Measurements from ENCODE around the gene ANK3. TPM values are rescaled to one million over a fixed set of nuclear protein-coding genes. Genes with fewer than 3 reads are reported as not detected.
A peak's percentile ranks its signal among the peaks of the same experiment; 100 is the strongest.

Gene ANK3
- total RNA-seq, 2 donors from 2014 or later: 58.5 to 71.2 TPM

DNA sequence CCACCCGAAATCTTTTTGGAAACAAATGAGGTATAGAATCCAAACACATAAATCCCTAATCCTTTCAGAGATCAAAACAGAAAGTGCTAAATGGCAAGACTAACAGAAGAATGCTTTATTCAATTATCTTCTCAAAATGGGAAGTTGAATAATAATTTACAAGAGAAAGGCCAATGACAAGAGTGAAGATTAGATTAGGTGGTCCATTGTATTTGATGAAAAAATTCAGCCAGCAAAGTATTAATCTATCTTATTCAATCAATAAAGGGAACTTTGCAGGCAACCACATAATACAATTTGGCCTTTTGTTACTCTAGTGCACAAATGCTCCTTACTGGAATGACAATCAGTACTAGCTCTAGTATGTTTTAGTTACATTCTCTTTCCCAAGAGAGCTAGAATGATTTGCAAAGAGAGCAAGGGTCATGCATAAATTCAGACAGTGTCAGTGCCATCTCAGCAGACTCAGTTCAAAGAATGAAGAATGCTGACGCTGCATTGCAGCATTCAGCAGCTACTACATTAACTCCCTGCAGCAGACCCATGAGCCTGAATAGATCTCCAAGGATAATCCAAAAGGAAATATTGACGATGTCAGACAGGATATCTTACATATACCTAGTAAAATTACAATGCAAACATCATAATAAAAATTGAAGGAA lies 131.8 kb downstream of the ANK3 start:
- Mint-ChIP-seq H3K36me3 (ENCODE audit: low read depth) (peaks cover 8% of the 10 kb centered on the region), H3K27me3 (no peaks in the 10 kb centered on the region), H3K27ac (no peak overlapping the region), H3K4me1 (peaks cover 18% of the 10 kb centered on the region), H3K4me3 (no peak overlapping the region)
- no peaks in the 10 kb centered on the region for H3K9me3 ChIP-seq (ENCODE audit: control insufficient read depth, low read length, poor library complexity, severe bottlenecking)
- no peak for DNase-seq
- ATAC-seq: no peak

- Mint-ChIP-seq H3K4me3 (no peak overlapping the region), H3K4me1 (peaks cover 7% of the 10 kb centered on the region), H3K27me3 (no peaks in the 10 kb centered on the region), H3K27ac (no peak overlapping the region), H3K36me3 (ENCODE audit: low read depth) (peaks cover 4% of the 10 kb centered on the region)
- no peaks in the 10 kb centered on the region for H3K9me3 ChIP-seq (ENCODE audit: control insufficient read depth, low read length, poor library complexity, severe bottlenecking)
- no peak for DNase-seq
- ATAC-seq: no peak
These were observed 134.9 kb downstream of the ANK3 start for GRCh38 chr10:60254776-60255175.

DNA sequence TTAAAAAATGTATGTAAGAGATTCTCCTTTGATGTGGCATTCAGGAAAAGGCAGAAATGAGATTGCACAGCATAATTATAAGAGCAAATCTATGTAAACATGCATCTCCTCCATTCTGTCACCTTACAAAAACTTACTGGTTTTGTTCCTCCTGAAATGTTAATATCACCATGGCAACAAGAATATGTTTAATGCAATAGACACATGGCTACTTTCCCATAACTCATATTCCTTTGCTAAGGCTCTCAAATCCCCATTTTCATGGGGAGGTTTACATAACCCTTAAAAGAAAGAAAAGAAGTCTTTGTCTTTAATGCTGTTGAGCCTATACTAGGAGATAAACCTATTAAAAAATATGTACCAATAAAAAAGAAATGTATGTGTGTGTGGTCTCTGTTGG lies 136.2 kb downstream of the ANK3 start:
- ATAC-seq: no peak
- H3K36me3 Mint-ChIP-seq (ENCODE audit: low read depth): peaks cover 4% of the 10 kb centered on the region
- no peak overlapping the region for H3K27ac Mint-ChIP-seq
- DNase-seq: no peak
- H3K9me3 ChIP-seq (ENCODE audit: control insufficient read depth, low read length, poor library complexity, severe bottlenecking): no peaks in the 10 kb centered on the region
- no peaks in the 10 kb centered on the region for H3K27me3 Mint-ChIP-seq
- peaks cover 4% of the 10 kb centered on the region for H3K4me1 Mint-ChIP-seq
- no peak overlapping the region for H3K4me3 Mint-ChIP-seq

DNA sequence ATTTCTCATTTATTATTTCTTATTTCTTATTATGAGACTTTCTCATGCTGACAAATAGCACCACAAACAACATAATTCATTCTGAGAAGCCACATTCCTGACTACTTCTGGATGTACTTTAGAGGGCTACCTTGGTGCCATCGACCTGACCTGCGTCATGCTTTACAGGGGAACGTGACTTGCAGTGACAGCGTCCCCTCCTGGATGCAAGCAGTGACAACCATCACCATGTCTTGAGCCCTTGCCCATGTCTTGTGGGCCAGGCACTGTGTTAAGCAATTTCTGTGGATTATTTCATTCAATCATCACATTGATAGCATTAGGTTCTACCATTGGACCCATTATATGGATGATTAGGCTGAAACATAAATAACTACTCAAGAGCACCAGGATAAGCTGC lies 137.0 kb downstream of the ANK3 start:
- Mint-ChIP-seq H3K4me3 (no peak overlapping the region), H3K4me1 (peaks cover 3% of the 10 kb centered on the region), H3K27ac (no peak overlapping the region), H3K36me3 (ENCODE audit: low read depth) (peaks cover 4% of the 10 kb centered on the region), H3K27me3 (no peaks in the 10 kb centered on the region)
- H3K9me3 ChIP-seq (ENCODE audit: control insufficient read depth, low read length, poor library complexity, severe bottlenecking): no peaks in the 10 kb centered on the region
- no peak for ATAC-seq
- no peak for DNase-seq

- no peaks in the 10 kb centered on the region for H3K36me3 Mint-ChIP-seq (ENCODE audit: low read depth)
- DNase-seq (no peak), ATAC-seq (no peak)
- no peaks in the 10 kb centered on the region for H3K27me3 Mint-ChIP-seq
- H3K4me3 Mint-ChIP-seq: no peak overlapping the region
- H3K9me3 ChIP-seq (ENCODE audit: control insufficient read depth, low read length, poor library complexity, severe bottlenecking): no peaks in the 10 kb centered on the region
- H3K27ac Mint-ChIP-seq: no peak overlapping the region
- H3K4me1 Mint-ChIP-seq: peaks cover 2% of the 10 kb centered on the region
These were observed 143.3 kb downstream of the ANK3 start for GRCh38 chr10:60246382-60246781.

DNA sequence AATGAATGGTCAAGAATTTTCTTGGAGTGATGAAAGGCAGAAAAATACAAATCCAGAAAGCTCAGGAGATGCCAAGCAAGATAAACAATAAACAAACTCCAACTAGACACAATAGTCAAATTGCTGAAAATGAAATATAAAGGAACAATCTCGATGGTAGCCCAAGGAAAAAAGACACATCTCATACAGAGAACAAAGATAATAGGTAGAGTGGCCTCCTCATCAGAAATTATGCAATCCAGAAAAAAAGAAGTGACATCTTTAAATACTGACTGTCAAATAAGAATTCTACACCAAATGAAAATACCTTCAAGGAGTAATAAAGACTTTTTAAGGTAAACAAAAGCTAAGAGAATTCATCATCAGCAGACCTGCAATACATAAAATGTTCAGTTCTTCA lies 150.4 kb downstream of the ANK3 start:
- DNase-seq (no peak), ATAC-seq (no peak)
- H3K27me3 Mint-ChIP-seq: no peaks in the 10 kb centered on the region
- H3K4me3 Mint-ChIP-seq: no peak overlapping the region
- no peaks in the 10 kb centered on the region for H3K36me3 Mint-ChIP-seq (ENCODE audit: low read depth)
- H3K27ac Mint-ChIP-seq: peak overlapping the region; percentile 84
- no peaks in the 10 kb centered on the region for H3K9me3 ChIP-seq (ENCODE audit: control insufficient read depth, low read length, poor library complexity, severe bottlenecking)
- peaks cover 35% of the 10 kb centered on the region for H3K4me1 Mint-ChIP-seq

GRCh38 chr10:60238759-60239100 lies 150.9 kb downstream of the ANK3 start:
- Mint-ChIP-seq H3K4me3 (peak overlapping the region; percentile 5), H3K27me3 (no peaks in the 10 kb centered on the region), H3K4me1 (peaks cover 37% of the 10 kb centered on the region), H3K36me3 (ENCODE audit: low read depth) (peaks cover 1% of the 10 kb centered on the region), H3K27ac (peak overlapping the region; percentile 84)
- no peak for DNase-seq
- ATAC-seq: no peak
- H3K9me3 ChIP-seq (ENCODE audit: control insufficient read depth, low read length, poor library complexity, severe bottlenecking): no peaks in the 10 kb centered on the region

DNA sequence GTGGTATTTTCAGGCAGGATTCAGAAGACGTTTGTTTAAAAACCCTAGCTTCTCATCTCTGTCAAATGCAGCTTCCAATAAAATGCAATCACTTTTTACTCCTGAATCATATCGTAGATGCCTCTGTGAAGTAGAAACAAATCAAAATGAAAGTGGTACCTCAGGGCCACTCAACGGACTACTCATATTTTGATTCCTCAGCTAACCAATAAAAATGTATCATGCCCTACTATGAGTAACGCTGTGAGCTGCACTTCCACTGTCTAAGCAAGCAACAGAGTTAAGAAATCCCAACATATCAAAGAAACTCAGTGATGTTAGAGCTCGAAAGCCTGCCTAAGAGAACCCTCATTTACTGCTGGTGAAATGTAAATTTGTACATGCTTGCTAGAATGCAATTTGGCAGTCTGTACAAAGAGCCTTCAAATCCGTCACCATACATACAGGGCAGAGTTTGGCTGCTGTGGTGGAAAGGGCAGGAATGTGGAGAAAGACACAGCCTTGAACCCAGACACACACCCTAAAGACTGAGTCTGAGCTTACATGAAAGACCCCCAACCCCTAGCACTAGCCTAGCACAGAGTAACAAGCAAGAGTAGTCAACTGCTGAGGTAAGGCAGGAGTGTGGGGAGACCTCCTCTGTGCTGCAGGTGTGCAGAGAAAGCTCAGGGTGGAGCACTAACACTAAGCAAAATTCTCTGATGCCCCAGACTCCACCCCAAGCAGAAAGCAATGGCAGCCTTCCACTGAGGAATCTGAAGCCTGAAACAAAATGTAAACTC lies 151.5 kb downstream of the ANK3 start:
- DNase-seq (no peak), ATAC-seq (peak; percentile 66)
- Mint-ChIP-seq H3K36me3 (ENCODE audit: low read depth) (peaks cover 3% of the 10 kb centered on the region), H3K27me3 (no peaks in the 10 kb centered on the region), H3K27ac (peak overlapping the region; percentile 84), H3K4me1 (peaks cover 37% of the 10 kb centered on the region), H3K4me3 (peak overlapping the region; percentile 83)
- no peaks in the 10 kb centered on the region for H3K9me3 ChIP-seq (ENCODE audit: control insufficient read depth, low read length, poor library complexity, severe bottlenecking)

- Mint-ChIP-seq H3K27me3 (no peaks in the 10 kb centered on the region), H3K36me3 (ENCODE audit: low read depth) (peaks cover 8% of the 10 kb centered on the region), H3K27ac (peak overlapping the region; percentile 84), H3K4me3 (peak overlapping the region; percentile 90), H3K4me1 (peaks cover 36% of the 10 kb centered on the region)
- ATAC-seq (peak; percentile 69), DNase-seq (peak in 1 of 3 donors; percentile 5)
- H3K9me3 ChIP-seq (ENCODE audit: control insufficient read depth, low read length, poor library complexity, severe bottlenecking): no peaks in the 10 kb centered on the region
These were observed 152.7 kb downstream of the ANK3 start for GRCh38 chr10:60236869-60237524.

DNA sequence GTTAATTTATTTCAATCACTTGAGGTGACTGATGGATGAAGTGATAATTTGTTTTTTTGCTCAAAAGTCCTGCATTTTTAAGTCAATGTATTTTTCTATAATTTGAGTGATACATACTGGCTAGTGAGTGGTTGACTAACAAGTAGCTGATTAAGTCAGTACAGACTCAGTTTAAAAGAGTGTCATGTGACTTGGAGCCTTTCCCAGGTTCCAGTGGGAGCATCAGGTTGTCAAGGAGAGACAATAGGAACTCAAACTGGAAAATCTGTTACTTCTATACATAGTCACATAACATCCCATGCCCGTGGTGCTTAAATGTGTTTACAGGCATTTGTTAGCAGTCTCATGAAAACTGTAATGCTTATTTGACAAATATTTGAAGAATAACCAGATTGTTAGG lies 154.7 kb downstream of the ANK3 start:
- no peak overlapping the region for H3K4me3 Mint-ChIP-seq
- H3K9me3 ChIP-seq (ENCODE audit: control insufficient read depth, low read length, poor library complexity, severe bottlenecking): no peaks in the 10 kb centered on the region
- peaks cover 39% of the 10 kb centered on the region for H3K4me1 Mint-ChIP-seq
- peaks cover 9% of the 10 kb centered on the region for H3K36me3 Mint-ChIP-seq (ENCODE audit: low read depth)
- ATAC-seq (no peak), DNase-seq (no peak)
- no peak overlapping the region for H3K27ac Mint-ChIP-seq
- H3K27me3 Mint-ChIP-seq: no peaks in the 10 kb centered on the region

- H3K27me3 Mint-ChIP-seq: no peaks in the 10 kb centered on the region
- H3K4me1 Mint-ChIP-seq: peaks cover 38% of the 10 kb centered on the region
- no peak overlapping the region for H3K4me3 Mint-ChIP-seq
- H3K9me3 ChIP-seq (ENCODE audit: control insufficient read depth, low read length, poor library complexity, severe bottlenecking): no peaks in the 10 kb centered on the region
- ATAC-seq (no peak), DNase-seq (no peak)
- peaks cover 9% of the 10 kb centered on the region for H3K36me3 Mint-ChIP-seq (ENCODE audit: low read depth)
- H3K27ac Mint-ChIP-seq: no peak overlapping the region
These were observed 155.1 kb downstream of the ANK3 start for GRCh38 chr10:60234551-60234950.

DNA sequence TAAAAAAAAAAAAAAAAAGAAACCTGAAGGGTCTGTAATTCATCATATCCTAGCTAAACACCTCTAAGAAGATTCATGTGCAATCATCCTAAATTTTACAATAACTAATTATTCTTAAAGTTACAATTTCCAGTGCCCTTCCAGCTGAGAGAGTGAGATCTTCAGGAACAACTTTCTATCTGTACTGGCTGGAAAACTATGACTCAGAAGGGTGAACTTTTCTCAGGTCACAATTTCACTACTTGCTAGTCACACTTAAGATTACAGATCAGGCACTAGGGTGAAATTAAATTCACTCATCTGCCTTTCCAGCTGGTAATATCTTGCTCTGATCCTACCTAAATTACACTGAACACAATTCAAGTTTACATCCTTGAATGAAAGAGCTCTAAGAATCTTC lies 158.8 kb downstream of the ANK3 start:
- no peak overlapping the region for H3K4me3 Mint-ChIP-seq
- H3K27ac Mint-ChIP-seq: no peak overlapping the region
- peaks cover 9% of the 10 kb centered on the region for H3K36me3 Mint-ChIP-seq (ENCODE audit: low read depth)
- H3K27me3 Mint-ChIP-seq: no peaks in the 10 kb centered on the region
- peaks cover 6% of the 10 kb centered on the region for H3K4me1 Mint-ChIP-seq
- no peaks in the 10 kb centered on the region for H3K9me3 ChIP-seq (ENCODE audit: control insufficient read depth, low read length, poor library complexity, severe bottlenecking)
- DNase-seq (no peak), ATAC-seq (no peak)

DNA sequence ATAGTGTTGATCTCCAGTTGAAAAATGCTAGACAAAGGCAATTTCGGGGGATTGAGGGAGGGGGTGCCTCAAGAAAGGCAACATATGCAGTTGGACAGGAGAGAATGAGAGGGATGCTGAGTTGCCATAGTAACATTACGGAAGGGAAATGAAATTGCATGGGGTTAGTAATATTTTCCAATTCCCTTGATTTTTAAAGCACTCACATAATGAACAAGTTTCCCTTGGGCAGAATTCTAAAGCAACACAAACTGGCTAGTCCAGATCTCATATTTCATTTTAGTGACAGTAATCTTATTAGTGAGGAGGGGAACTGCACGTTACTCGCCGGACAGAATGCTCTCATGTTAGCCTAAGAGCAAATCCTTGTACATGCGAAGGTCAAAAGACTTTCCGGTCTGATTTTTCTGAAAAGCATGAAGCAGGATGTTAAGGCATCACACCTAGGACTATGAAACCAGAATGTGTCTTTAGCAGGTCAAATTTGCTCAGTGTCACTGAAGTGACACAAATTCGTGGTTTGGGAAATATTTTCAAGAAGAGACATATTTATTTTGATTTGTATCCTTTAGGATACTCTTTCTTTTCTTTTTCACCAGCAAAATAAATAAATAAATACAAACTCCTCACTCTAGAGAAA lies 165.5 kb downstream of the ANK3 start:
- Mint-ChIP-seq H3K4me3 (no peak overlapping the region), H3K27ac (no peak overlapping the region), H3K27me3 (no peaks in the 10 kb centered on the region), H3K4me1 (no peaks in the 10 kb centered on the region), H3K36me3 (ENCODE audit: low read depth) (peaks cover under 1% of the 10 kb centered on the region)
- ATAC-seq: no peak
- H3K9me3 ChIP-seq (ENCODE audit: control insufficient read depth, low read length, poor library complexity, severe bottlenecking): no peaks in the 10 kb centered on the region
- DNase-seq: no peak

Data from T-helper 17 cell (primary cell).